CD4-positive, alpha-beta T cell treated with Interleukin-2 at 100 ng/mL for 4 hours (primary cell): ENCODE measurements around the gene CNOT8.

Experiments used
- DNase-seq: peaks from one replicate; pipeline ENCODE4 v3.0.0-alpha.2; 2020; ENCODE audit warnings: low spot score

The CNOT8 gene

DNA sequence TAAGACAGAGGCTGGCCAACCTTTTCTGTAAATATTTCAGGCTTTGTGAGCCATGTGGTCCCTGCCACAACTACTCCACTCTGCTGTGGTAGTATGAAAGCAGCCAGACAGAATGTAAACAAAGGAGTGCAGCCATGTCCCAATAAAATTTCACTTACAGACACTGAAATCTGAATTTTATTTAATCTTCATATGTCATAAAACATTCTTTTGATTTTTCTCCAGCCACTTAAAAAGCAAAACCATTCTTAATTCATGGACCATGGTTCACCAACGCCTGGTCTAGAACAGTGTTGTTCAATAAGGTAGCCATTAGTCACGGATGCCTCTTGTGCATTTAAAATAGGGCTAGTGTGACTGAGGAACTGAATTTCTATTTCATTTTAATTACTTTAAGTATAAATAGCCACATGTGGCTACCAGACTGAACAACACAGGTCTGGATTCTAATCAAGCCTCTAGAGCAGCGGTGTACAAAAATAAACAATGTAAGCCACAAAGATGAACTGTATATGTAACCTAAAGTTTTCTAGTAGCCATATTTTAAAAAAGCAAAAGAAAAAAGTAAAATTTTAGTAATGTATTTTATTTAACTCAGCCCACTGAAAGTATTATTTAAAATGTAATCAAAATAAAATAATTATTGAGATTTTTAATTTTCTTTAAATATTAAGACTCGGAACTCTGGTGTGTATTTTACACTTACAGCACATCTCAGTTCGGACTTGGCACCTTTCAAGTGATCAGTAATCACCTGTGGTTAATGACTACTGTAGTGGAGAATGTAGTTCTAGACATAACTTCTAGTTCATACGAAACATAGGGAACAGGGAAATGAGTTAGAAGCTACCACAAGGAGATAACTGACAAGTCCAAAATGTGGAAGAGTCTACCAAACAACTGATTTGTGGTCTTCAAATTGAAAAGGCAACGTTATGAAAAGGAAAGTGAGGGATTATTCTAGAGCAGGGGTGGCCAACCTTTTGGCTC lies 65.3 kb downstream of the CNOT8 start:
- no peak for DNase-seq
